NCI-H128 (cell line): Measurements from ENCODE around the gene FBXW4.

Source experiments
- DNase-seq: peaks from one replicate; lab custom pipeline; 2025; ENCODE audit not compliant: unreplicated experiment; lab: John Stamatoyannopoulos, UW

FBXW4 gene

GRCh38 chr10:101704331-101704730 lies 9.4 kb upstream of the FBXW4 start:
- no peak for DNase-seq

GRCh38 chr10:101696632-101697031 lies 1.7 kb upstream of the FBXW4 start:
- no peak for DNase-seq

GRCh38 chr10:101695404-101695890 lies 477 bp upstream of the FBXW4 start:
- DNase-seq: no peak

- DNase-seq: peak; percentile 26
Observed at GRCh38 chr10:101693978-101694673, 844 bp downstream of the FBXW4 start.

- no peak for DNase-seq
Observed at GRCh38 chr10:101693651-101693977, 1.4 kb downstream of the FBXW4 start.

- DNase-seq: no peak
Observed at GRCh38 chr10:101691081-101691480, 3.9 kb downstream of the FBXW4 start.

GRCh38 chr10:101690461-101690860 lies 4.5 kb downstream of the FBXW4 start:
- no peak for DNase-seq

- DNase-seq: no peak
Observed at GRCh38 chr10:101687071-101687658, 7.8 kb downstream of the FBXW4 start.

GRCh38 chr10:101686133-101686925 lies 8.6 kb downstream of the FBXW4 start:
- no peak for DNase-seq

GRCh38 chr10:101684782-101685181 lies 10.2 kb downstream of the FBXW4 start:
- no peak for DNase-seq

- no peak for DNase-seq
Observed at GRCh38 chr10:101683276-101683675, 11.7 kb downstream of the FBXW4 start.

GRCh38 chr10:101682172-101682825 lies 12.7 kb downstream of the FBXW4 start:
- DNase-seq: no peak

- no peak for DNase-seq
Observed at GRCh38 chr10:101676565-101676964, 18.4 kb downstream of the FBXW4 start.

GRCh38 chr10:101675115-101675514 lies 19.9 kb downstream of the FBXW4 start:
- DNase-seq: no peak

- DNase-seq: no peak
Observed at GRCh38 chr10:101672536-101672935, 22.4 kb downstream of the FBXW4 start.

GRCh38 chr10:101671453-101671852 lies 23.5 kb downstream of the FBXW4 start:
- DNase-seq: no peak

GRCh38 chr10:101670635-101671034 lies 24.3 kb downstream of the FBXW4 start:
- DNase-seq: no peak

GRCh38 chr10:101669181-101669580 lies 25.8 kb downstream of the FBXW4 start:
- DNase-seq: no peak

GRCh38 chr10:101668566-101668965 lies 26.4 kb downstream of the FBXW4 start:
- no peak for DNase-seq

- DNase-seq: no peak
Observed at GRCh38 chr10:101666083-101666482, 28.9 kb downstream of the FBXW4 start.

GRCh38 chr10:101663097-101663496 lies 31.9 kb downstream of the FBXW4 start:
- no peak for DNase-seq

- DNase-seq: no peak
Observed at GRCh38 chr10:101660256-101660655, 34.7 kb downstream of the FBXW4 start.
